Subcutaneous adipose tissue (tissue), 4 donors: ENCODE data around the gene ZSWIM1. TPM values are rescaled to one million over a fixed set of nuclear protein-coding genes. Genes with fewer than 3 reads are reported as not detected.

Experiments used
- total RNA-seq, 4 donors: library from RNA; depleted of rRNA; stranded (reverse); fragments of >200 nt; gene quantifications; one replicate each; pipeline ENCODE4 v1.1.0, GENCODE V29; 2016
- TF ChIP-seq, protein P1 (sequence below): fragments of 450-650 bp; IDR thresholded peaks from one replicate; pipeline ENCODE4 v1.5.1; 2016; ENCODE audit warnings: low read depth, mild to moderate bottlenecking, control low read depth, antibody characterized with exemption, moderate library complexity

Gene ZSWIM1
- total RNA-seq, 4 donors from 2014 or later = 5.9 to 7.0 (median 6.7) TPM

DNA sequence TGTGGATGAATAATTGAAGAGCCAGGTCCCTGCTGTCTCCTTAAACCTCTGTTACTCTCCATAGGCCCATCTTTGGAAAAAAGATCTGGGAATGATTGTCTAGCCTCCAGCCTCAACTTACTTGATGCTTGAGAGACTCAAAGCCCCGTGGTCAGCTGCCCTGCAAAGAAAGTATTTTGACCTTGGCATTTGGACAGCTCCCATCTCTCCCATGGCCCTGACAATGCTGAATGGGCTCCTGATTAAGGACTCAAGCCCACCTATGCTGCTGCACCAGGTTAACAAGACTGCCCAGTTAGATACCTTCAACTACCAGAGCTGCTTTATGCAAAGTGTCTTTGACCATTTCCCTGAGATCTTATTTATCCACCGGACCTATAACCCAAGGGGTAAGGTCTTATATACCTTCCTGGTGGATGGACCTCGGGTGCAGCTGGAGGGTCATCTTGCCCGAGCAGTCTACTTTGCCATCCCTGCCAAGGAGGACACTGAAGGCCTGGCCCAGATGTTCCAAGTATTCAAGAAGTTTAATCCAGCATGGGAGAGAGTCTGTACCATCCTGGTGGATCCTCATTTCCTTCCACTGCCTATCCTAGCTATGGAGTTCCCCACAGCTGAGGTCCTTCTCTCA is 1.6 kb downstream of the ZSWIM1 start:
- TF ChIP-seq, protein P1, sequence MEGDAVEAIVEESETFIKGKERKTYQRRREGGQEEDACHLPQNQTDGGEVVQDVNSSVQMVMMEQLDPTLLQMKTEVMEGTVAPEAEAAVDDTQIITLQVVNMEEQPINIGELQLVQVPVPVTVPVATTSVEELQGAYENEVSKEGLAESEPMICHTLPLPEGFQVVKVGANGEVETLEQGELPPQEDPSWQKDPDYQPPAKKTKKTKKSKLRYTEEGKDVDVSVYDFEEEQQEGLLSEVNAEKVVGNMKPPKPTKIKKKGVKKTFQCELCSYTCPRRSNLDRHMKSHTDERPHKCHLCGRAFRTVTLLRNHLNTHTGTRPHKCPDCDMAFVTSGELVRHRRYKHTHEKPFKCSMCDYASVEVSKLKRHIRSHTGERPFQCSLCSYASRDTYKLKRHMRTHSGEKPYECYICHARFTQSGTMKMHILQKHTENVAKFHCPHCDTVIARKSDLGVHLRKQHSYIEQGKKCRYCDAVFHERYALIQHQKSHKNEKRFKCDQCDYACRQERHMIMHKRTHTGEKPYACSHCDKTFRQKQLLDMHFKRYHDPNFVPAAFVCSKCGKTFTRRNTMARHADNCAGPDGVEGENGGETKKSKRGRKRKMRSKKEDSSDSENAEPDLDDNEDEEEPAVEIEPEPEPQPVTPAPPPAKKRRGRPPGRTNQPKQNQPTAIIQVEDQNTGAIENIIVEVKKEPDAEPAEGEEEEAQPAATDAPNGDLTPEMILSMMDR = no peak

DNA sequence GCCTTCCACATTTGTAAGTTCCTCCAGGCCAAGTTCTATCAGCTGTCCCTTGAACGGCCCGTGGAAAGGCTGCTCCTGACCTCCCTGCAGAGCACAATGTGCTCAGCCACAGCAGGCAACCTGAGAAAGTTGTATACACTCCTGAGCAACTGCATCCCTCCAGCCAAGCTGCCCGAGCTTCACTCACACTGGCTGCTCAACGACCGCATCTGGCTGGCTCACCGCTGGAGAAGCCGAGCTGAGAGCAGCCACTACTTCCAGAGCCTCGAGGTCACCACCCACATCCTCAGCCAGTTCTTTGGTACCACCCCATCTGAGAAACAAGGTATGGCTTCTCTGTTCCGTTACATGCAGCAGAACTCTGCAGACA is 2.1 kb downstream of the ZSWIM1 start:
- TF ChIP-seq, protein P1 = no peak

DNA sequence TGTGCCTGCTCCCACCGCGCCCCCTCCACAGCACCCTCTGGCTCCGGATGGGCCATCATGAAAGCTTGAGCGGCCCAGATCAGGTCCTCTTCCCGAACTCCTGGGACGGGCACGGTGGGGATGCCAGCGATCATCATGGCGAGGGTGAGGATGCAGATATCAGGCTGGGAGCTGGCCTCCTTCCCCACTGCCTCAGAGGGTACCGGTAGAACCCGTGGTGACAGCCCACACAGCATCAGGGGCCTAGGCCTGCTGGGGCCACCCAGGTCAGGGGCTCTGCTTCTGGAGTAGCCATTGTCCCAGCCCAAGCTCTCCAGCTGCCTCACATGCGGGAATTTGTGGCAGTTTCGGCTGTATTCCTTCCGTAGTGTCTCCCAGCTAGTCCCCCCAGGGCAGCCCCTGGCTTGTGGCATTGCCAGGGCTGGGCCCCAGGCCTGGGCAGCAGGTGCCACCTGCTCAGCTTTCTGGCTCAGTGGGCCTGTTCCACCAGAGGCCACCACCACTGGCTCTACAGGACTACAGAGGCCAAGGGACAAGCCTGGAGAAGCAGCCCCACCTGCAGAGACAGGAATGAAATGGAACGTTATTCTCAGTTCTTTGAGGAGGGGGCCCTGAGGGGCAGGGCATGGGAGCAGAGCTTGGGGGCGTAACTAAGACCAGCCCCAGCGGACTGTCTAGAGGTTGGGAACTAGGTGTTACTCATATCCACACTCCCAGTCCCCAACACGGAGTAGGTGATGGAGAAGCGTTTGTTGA is 5.7 kb downstream of the ZSWIM1 start:
- TF ChIP-seq, protein P1 = no peak

DNA sequence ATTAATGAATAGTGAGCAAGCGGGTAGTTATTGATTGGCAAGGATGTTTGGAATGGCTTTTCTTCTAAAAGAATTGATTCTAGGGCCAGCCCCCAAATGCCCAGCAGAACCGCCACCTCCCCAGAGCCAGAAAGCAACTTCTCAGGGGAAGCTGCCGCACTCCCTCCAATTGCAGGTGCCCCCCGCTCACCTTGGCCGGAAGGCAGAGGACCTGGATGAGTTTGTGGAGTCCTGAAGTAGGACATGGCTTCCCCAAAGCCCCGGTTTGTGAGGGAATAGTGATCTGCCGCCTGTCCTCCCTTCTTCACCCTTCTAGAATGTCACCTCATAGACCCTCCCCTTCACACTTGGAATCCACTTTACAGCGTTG is 6.3 kb downstream of the ZSWIM1 start, which contains the start of gene SPATA25:
TSS of gene SPATA25 (minus strand) at position 277 of the 370 bp plus-strand sequence. CDS start at position 245, 32 bp downstream.
- TF ChIP-seq, protein P1 = no peak

DNA sequence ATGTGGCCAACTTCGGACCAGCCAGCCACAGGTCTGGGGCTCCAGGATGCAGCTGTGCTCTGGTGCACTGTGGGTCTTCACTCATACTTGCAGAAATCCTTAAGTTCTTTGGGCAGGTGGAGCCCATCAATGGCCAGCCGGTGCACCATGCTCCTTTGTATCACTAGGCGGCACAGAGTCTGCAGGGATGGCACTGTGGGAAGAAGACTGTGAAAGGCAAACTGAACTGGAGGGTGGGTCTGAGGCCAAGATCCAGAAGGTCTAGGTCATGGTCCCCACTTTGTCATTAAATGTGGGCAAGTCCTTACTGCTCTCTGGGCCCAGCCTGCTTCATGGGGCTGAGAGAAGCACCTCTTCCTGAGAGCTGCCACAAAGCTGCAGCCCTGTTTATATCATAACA is 7.7 kb downstream of the ZSWIM1 start:
- TF ChIP-seq, protein P1 = no peak

DNA sequence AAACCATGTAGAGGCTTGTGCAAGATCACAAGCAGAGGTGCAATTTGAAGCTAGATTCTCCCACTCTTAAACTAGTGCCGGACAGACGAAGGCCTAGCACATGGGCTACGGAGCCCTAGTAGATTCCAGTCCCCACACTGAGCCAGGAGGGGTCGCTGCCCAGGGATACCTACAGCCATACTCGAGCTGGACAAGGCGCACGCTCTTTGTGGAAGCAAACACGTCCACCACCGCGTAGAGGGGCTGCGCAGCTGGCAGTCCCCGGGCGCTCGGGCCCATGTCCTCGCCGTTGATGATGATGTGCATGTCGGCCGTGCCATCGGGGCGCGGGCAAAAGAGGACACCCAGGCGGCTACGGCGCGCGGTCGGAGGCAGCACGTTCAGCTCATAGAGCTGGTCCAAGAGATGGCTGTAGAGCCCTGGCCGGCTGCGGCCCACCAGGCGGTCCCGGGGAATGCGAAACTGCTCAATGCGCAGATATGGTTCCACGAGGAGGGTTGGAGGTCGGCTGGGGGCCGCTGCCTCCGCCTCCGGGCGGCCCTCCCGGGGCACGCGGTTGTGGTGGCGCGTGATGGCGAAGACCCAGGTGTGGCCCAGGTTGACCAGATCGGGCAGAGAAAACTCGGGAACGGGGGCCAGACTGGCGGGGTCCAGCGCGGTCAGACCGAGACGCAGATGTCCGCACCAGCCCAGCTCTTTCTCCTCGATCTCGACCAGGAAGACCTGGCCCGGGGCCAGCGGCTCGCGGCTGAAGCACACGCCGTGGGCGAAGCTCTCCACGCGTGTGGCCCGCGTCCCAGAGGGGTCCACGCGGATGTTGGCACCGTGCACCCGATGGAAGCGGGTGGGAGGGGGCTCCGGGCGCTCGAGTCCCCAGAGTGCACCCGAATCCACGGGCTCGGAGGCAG is 9.3 kb downstream of the ZSWIM1 start:
- TF ChIP-seq, protein P1 = no peak
